Small intestine (tissue), 7 donors: ENCODE results near the gene PPIP5K1. TPM values are rescaled to one million over a fixed set of nuclear protein-coding genes. Genes with fewer than 3 reads are reported as not detected.

Source experiments
- DNase-seq, 2 donors: peaks; one replicate each; pipeline versions ENCODE4 v3.0.0 to v3.0.0-alpha.2; 2013
- FAIRE-seq: peaks from 2 replicates; lab custom pipeline; 2012; peaks lifted over from hg19 to GRCh38; lab: Jason Lieb, UNC
- H3K27ac ChIP-seq, 3 donors: one replicate each; pipeline ENCODE4 v1.5.1; 2013; ENCODE audit warnings: low read length in 2 of 3, mild to moderate bottlenecking in 2 of 3, control low read depth in 1 of 3, inconsistent platforms in 1 of 3, low read depth in 1 of 3, moderate library complexity in 1 of 3
- H3K27me3 ChIP-seq, 3 donors: one replicate each; pipeline ENCODE4 v1.6.1; 2013; ENCODE audit warnings: low read length in 3 of 3, inconsistent platforms in 1 of 3; ENCODE audit not compliant: control insufficient read depth in 3 of 3, insufficient read depth in 3 of 3
- H3K36me3 ChIP-seq, 3 donors: one replicate each; pipeline ENCODE4 v1.6.1; 2013; ENCODE audit warnings: low read length in 3 of 3, inconsistent platforms in 1 of 3, low read depth in 1 of 3, mild to moderate bottlenecking in 1 of 3, moderate library complexity in 1 of 3; ENCODE audit not compliant: control insufficient read depth in 3 of 3, insufficient read depth in 2 of 3
- H3K4me1 ChIP-seq, 3 donors: one replicate each; pipeline ENCODE4 v1.6.1; 2013; ENCODE audit warnings: low read length in 2 of 3, inconsistent platforms in 1 of 3, low read depth in 1 of 3, mild to moderate bottlenecking in 1 of 3, moderate library complexity in 1 of 3; ENCODE audit not compliant: control insufficient read depth in 3 of 3, insufficient read depth in 2 of 3
- H3K4me3 ChIP-seq, 3 donors: one replicate each; pipeline ENCODE4 v1.5.1; 2013; ENCODE audit warnings: low read length in 3 of 3, control low read depth in 1 of 3, inconsistent platforms in 1 of 3, low read depth in 1 of 3, mild to moderate bottlenecking in 1 of 3, moderate library complexity in 1 of 3
- H3K9me3 ChIP-seq, 2 donors: one replicate each; pipeline ENCODE4 v1.6.1; 2013; ENCODE audit warnings: low read depth in 1 of 2, low read length in 1 of 2; ENCODE audit not compliant: control insufficient read depth in 2 of 2, insufficient read depth in 1 of 2
- WGBS, 3 donors: extraction: QIAGEN DNeasy Blood & Tissue Kit; methylation state at CpG; one replicate each; pipeline ENCODE4 v1.1.7; 2013; 5-methylcytosine and 5-hydroxymethylcytosine counted together
- polyA plus RNA-seq, 4 donors: library from polyadenylated mRNA; stranded (reverse) in 3 of 4; unstranded in 1 of 4; fragments of 200-250 nt in 3 of 4; fragments of 120-200 nt in 1 of 4; gene quantifications; one replicate each; pipeline versions ENCODE4 v1.2.1 to v1.2.3, GENCODE V29; 2013
- donor health status: healthy with polysubstance abuse.
- donor health status: control.
- donor health status: control.
- donor health status: Bipolar disorder and iron deficiency.
- donor health status: healthy.

PPIP5K1 gene
- polyA plus RNA-seq, 4 donors = 15.5 to 79.8 (median 62.9) TPM

DNA sequence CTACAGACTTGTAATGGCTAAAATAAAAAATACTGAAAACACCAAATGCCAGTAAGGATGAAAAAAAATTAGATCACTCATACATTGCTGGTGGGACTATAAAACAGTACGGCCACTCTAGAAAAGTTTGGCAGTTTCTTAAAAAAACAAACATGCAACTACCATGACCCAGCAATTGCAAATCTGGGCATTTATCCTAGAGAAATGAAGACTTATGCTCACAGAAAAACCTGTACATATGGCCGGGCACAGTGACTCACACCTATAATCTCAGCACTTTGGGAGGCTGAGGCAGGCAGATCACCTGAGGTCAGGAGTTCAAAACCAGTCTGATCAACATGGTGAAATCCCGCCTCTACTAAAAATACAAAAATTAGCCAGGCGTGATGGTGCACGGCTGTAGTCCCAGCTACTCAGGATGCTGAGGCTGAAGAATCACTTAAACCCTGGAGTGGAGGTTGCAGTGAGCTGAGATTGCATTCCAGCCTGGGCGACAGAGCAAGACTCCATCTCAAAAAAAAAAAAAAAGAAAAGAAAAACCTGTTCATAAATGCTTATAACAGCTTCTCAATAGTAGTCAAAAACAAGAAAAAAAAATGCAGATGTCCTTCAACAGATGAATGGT lies 102.6 kb downstream of the PPIP5K1 start:
- Histone ChIP-seq H3K27ac (no peak overlapping the region), H3K9me3 (no peaks in the 10 kb centered on the region), H3K36me3 (peaks cover 0 to 21% (median 0%) of the 10 kb centered on the region in 3 donors), H3K4me3 (no peak overlapping the region), H3K27me3 (no peaks in the 10 kb centered on the region), H3K4me1 (peaks cover 0 to 4% (median 3%) of the 10 kb centered on the region in 3 donors)
- FAIRE-seq (no peak), DNase-seq (no peak)
- WGBS, 3 donors = 90 to 94% (median 90%) methylated on average over 6 of the region's 6 CpGs

DNA sequence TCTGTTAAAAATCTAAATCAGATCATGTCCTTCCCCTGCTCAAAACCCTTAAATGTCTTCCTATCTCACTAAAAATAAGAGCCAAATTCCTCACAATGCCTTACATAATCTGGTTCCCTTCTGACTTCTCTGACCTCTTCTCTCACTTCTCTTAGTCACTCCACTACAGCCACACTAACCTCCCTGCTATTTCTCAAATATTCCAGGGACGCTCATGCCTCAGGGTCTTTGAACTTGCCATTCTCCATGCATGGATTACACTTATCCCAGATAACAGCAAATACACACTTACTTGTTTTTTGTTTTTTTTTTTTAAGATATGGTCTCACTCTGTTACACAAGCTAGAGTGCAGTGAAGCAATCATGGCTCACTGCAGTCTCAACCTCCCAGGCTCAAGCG lies 105.6 kb downstream of the PPIP5K1 start:
- peaks cover 0 to 31% (median 0%) of the 10 kb centered on the region in 3 donors for H3K36me3 ChIP-seq
- H3K27ac ChIP-seq = no peak overlapping the region
- H3K27me3 ChIP-seq = no peaks in the 10 kb centered on the region
- FAIRE-seq (no peak), DNase-seq (no peak)
- no peak overlapping the region for H3K4me3 ChIP-seq
- H3K9me3 ChIP-seq = no peaks in the 10 kb centered on the region
- 91 to 100% (median 97%) methylated on average over 2 of the region's 2 CpGs for WGBS, 3 donors
- H3K4me1 ChIP-seq = no peaks in the 10 kb centered on the region

Other genes with a start within 250 kb of the PPIP5K1 start
- gene ZSCAN29, start 219.2 kb downstream of the PPIP5K1 start, polyA plus RNA-seq = 10 to 100 TPM in 1 of 4 donors, 1 to 10 TPM in 3; 7.0 to 25.7 (median 8.4) TPM
- 10 to 100 TPM in 1 of 4 donors, 1 to 10 TPM in 3; 3.2 to 16.5 (median 6.1) TPM for gene TUBGCP4, start 219.1 kb downstream of the PPIP5K1 start, polyA plus RNA-seq
- 10 to 100 TPM in 1 of 4 donors, 1 to 10 TPM in 3; 1.1 to 28.5 (median 5.6) TPM for gene TP53BP1, start 97.1 kb downstream of the PPIP5K1 start, polyA plus RNA-seq
- gene MAP1A, start 72.6 kb downstream of the PPIP5K1 start, polyA plus RNA-seq = 1 to 10 TPM in 2 of 4 donors, under 1 TPM in 2; 0.22 to 4.2 (median 1.1) TPM
- 100 to 1,000 TPM in 3 of 4 donors, 10 to 100 TPM in 1; 12.7 to 162 (median 108) TPM for gene CKMT1B, start 3.8 kb upstream of the PPIP5K1 start, polyA plus RNA-seq
- 1 to 10 TPM in 3 of 4 donors, under 1 TPM in 1; 0.31 to 4.1 (median 3.6) TPM for gene STRC, start 28.6 kb upstream of the PPIP5K1 start, polyA plus RNA-seq
- 10 to 100 TPM in 3 of 4 donors, 1 to 10 TPM in 1; 3.2 to 29.7 (median 16.7) TPM for gene CATSPER2, start 58.6 kb upstream of the PPIP5K1 start, polyA plus RNA-seq
- 100 to 1,000 TPM in 1 of 4 donors, 10 to 100 TPM in 3; 11.3 to 115 (median 87.9) TPM for gene CKMT1A, start 103.7 kb upstream of the PPIP5K1 start, polyA plus RNA-seq
- gene PDIA3, start 156.2 kb upstream of the PPIP5K1 start, polyA plus RNA-seq = 100 to 1,000 TPM; 141 to 614 (median 317) TPM
- 10 to 100 TPM; 27.9 to 85.7 (median 37.3) TPM for gene ELL3, start 186.8 kb upstream of the PPIP5K1 start, polyA plus RNA-seq
- 1,000 to 10,000 TPM in 3 of 4 donors, 100 to 1,000 TPM in 1; 739 to 2,526 (median 1,711) TPM for gene SERF2, start 202.1 kb upstream of the PPIP5K1 start, polyA plus RNA-seq
- gene SERINC4, start 210.0 kb upstream of the PPIP5K1 start, polyA plus RNA-seq = under 1 TPM in 3 of 4 donors, not detected in 1; 0.24 to 0.45 (median 0.34) TPM
- gene HYPK, start 210.4 kb upstream of the PPIP5K1 start, polyA plus RNA-seq = 10 to 100 TPM in 2 of 4 donors, 1 to 10 TPM in 2; 4.9 to 24.3 (median 9.1) TPM
- 10 to 100 TPM; 16.2 to 36.6 (median 19.5) TPM for gene MFAP1, start 234.5 kb upstream of the PPIP5K1 start, polyA plus RNA-seq
- gene WDR76, start 236.8 kb upstream of the PPIP5K1 start, polyA plus RNA-seq = 1 to 10 TPM; 1.1 to 5.1 (median 3.3) TPM